CD14-positive monocyte (primary cell): ENCODE data around the gene GDA. TPM values are rescaled to one million over a fixed set of nuclear protein-coding genes. Genes with fewer than 3 reads are reported as not detected.

Experiments used
- DNase-seq, 3 donors: peaks; one replicate each; pipeline ENCODE4 v3.0.0-alpha.2; 2011 to 2022
- H2AFZ ChIP-seq: 2 replicates; pipeline ENCODE4 v1.6.0; 2012; ENCODE audit warnings: mild to moderate bottlenecking, low read depth, low read length, inconsistent platforms; ENCODE audit not compliant: insufficient read depth, poor library complexity, severe bottlenecking
- H3K27ac ChIP-seq, 2 donors: 1 replicate in 1 of 2; 2 replicates in 1 of 2; pipeline ENCODE4 v1.5.1; 2012 to 2013; ENCODE audit warnings: low read length in 2 of 2, control low read depth in 1 of 2, inconsistent platforms in 1 of 2, low read depth in 1 of 2, mild to moderate bottlenecking in 1 of 2
- H3K27me3 ChIP-seq, 2 donors: one replicate each; pipeline versions ENCODE4 v1.6.0 to v1.6.1; 2011 to 2013; ENCODE audit warnings: low read length in 2 of 2; ENCODE audit not compliant: control insufficient read depth in 2 of 2, insufficient read depth in 2 of 2
- H3K36me3 ChIP-seq, 2 donors: replicated peaks in 1 of 2; 1 replicate in 1 of 2; 2 replicates in 1 of 2; pipeline versions ENCODE4 v1.5.1 to v1.6.1; 2012 to 2013; ENCODE audit warnings: low read length in 2 of 2, control low read depth in 1 of 2, inconsistent platforms in 1 of 2, mild to moderate bottlenecking in 1 of 2; ENCODE audit not compliant: insufficient read depth in 2 of 2, control insufficient read depth in 1 of 2
- H3K4me1 ChIP-seq, 2 donors: 1 replicate in 1 of 2; 2 replicates in 1 of 2; pipeline versions ENCODE4 v1.5.1 to v1.6.1; 2012 to 2013; ENCODE audit warnings: low read length in 2 of 2, control low read depth in 1 of 2, inconsistent platforms in 1 of 2, mild to moderate bottlenecking in 1 of 2, moderate library complexity in 1 of 2; ENCODE audit not compliant: insufficient read depth in 2 of 2, control insufficient read depth in 1 of 2
- H3K4me2 ChIP-seq: replicated peaks from 2 replicates; pipeline ENCODE3; 2012; ENCODE audit warnings: low read length, moderate library complexity, mild to moderate bottlenecking; ENCODE audit not compliant: poor library complexity, severe bottlenecking; ENCODE audit errors: extremely low read depth
- H3K4me3 ChIP-seq, 3 experiments: fragments of 200-600 bp in 1 of 3; sonication (generic) in 1 of 3; replicated peaks in 1 of 3; 1 replicate in 2 of 3; 2 replicates in 1 of 3; pipeline ENCODE4 v1.5.1; 2011 to 2013; ENCODE audit warnings: low read length in 3 of 3, mild to moderate bottlenecking in 3 of 3, control low read depth in 2 of 3, low read depth in 2 of 3, inconsistent platforms in 1 of 3, moderate library complexity in 1 of 3
- H3K79me2 ChIP-seq: 2 replicates; pipeline ENCODE4 v1.6.0; 2012; ENCODE audit warnings: mild to moderate bottlenecking, control low read depth, inconsistent platforms, low read length, moderate library complexity; ENCODE audit not compliant: insufficient read depth
- H3K9ac ChIP-seq: 2 replicates; pipeline ENCODE4 v1.6.0; 2017; ENCODE audit warnings: low read length, mild to moderate bottlenecking; ENCODE audit not compliant: insufficient read depth, poor library complexity, severe bottlenecking
- H3K9me3 ChIP-seq, 2 donors: replicated peaks in 1 of 2; 1 replicate in 1 of 2; 2 replicates in 1 of 2; pipeline versions ENCODE4 v1.5.1 to v1.6.1; 2012 to 2013; ENCODE audit warnings: low read length in 2 of 2, control low read depth in 1 of 2; ENCODE audit not compliant: control insufficient read depth in 1 of 2, insufficient read depth in 1 of 2
- H4K20me1 ChIP-seq: 2 replicates; pipeline ENCODE4 v1.6.0; 2012; ENCODE audit warnings: mild to moderate bottlenecking, low read length, control low read depth, moderate library complexity; ENCODE audit not compliant: insufficient read depth
- H3K27ac Mint-ChIP-seq, 7 donors: one replicate each; pipeline ENCODE4 v1.8.0; 2020; ENCODE audit warnings: mild to moderate bottlenecking in 7 of 7, mixed read lengths in 7 of 7, moderate library complexity in 6 of 7, inconsistent platforms in 2 of 7
- H3K27me3 Mint-ChIP-seq, 3 donors: one replicate each; pipeline ENCODE4 v1.8.0; 2021 to 2022; ENCODE audit warnings: low read depth in 3 of 3, mild to moderate bottlenecking in 3 of 3, mixed read lengths in 3 of 3, moderate library complexity in 3 of 3, inconsistent platforms in 1 of 3
- H3K36me3 Mint-ChIP-seq, 2 donors: one replicate each; pipeline ENCODE4 v1.8.0; 2020; ENCODE audit warnings: mixed read lengths in 2 of 2, inconsistent platforms in 1 of 2, mild to moderate bottlenecking in 1 of 2
- H3K4me1 Mint-ChIP-seq: one replicate; pipeline ENCODE4 v1.8.0; 2020; ENCODE audit warnings: mild to moderate bottlenecking, mixed read lengths
- H3K4me3 Mint-ChIP-seq, 2 donors: one replicate each; pipeline ENCODE4 v1.8.0; 2020; ENCODE audit warnings: mild to moderate bottlenecking in 2 of 2, mixed read lengths in 2 of 2, moderate library complexity in 1 of 2
- H3K9me3 Mint-ChIP-seq, 7 donors: one replicate each; pipeline ENCODE4 v1.8.0; 2020 to 2022; ENCODE audit warnings: mixed read lengths in 7 of 7, mild to moderate bottlenecking in 6 of 7, moderate library complexity in 6 of 7, inconsistent platforms in 2 of 7
- CTCF ChIP-seq: fragments of 200-600 bp; IDR thresholded peaks from one replicate; pipeline ENCODE4 v1.8.0; 2022; ENCODE audit warnings: antibody characterized with exemption, mild to moderate bottlenecking
- WGBS: methylation state at CpG from one replicate; pipeline ENCODE4 v1.1.5; 2013; ENCODE audit warnings: missing lambda C conversion rate; ENCODE audit not compliant: insufficient coverage; 5-methylcytosine and 5-hydroxymethylcytosine counted together
- intact Hi-C, 2 donors: fragments of 100-400 bp; cut with micrococcal nuclease; formaldehyde crosslinking; loops; one replicate each; pipeline versions ENCODE4 v1.15.0 to v1.15.1; 2023
- polyA minus RNA-seq: library from RNA; depleted of rRNA, polyadenylated mRNA; stranded (reverse); fragments of >200 nt; gene quantifications from 2 replicates; pipeline ENCODE4 v1.2.3, GENCODE V29; 2012
- polyA plus RNA-seq, 3 donors: library from polyadenylated mRNA; depleted of rRNA in 1 of 3; unstranded in 2 of 3; stranded (reverse) in 1 of 3; fragments of 300-500 nt in 2 of 3; fragments of >200 nt in 1 of 3; fragmentation: Illumina TruSeq in 2 of 3; gene quantifications; 1 replicate in 2 of 3; 2 replicates in 1 of 3; pipeline ENCODE4 v1.2.3, GENCODE V29; 2012 to 2021
- total RNA-seq, 12 experiments: library from RNA in 1 of 12; stranded (reverse) in 1 of 12; fragments of 120-200 nt in 1 of 12; gene quantifications; one replicate each; pipeline ENCODE4 v1.2.4 and lab custom pipeline; 2013 to 2026; ENCODE audit warnings: mixed read lengths in 6 of 12, inconsistent platforms in 1 of 12

Gene GDA
- not detected for total RNA-seq (2013)
- polyA plus RNA-seq: not detected
- polyA minus RNA-seq: not detected in 2 replicates
- 0 to 2.4 (median 0.14) reads per million in 11 experiments for total RNA-seq (lab: John Stamatoyannopoulos, UW)

- intact Hi-C loops: no loop called here
- Mint-ChIP-seq H3K27ac (no peak within 1 kb of the TSS), H3K36me3 (no peaks in the 10 kb centered on the region), H3K9me3 (peaks cover 0 to 6% (median 5%) of the 10 kb centered on the region in 7 donors), H3K4me1 (peaks cover 9% of the 10 kb centered on the region), H3K4me3 (peak within 1 kb of the TSS; percentile 41 to 86), H3K27me3 (peaks cover 47 to 56% (median 48%) of the 10 kb centered on the region in 3 donors)
- no peaks in the 10 kb centered on the region for H4K20me1 ChIP-seq
- peaks cover 0 to 12% of the 10 kb centered on the region in 2 donors for H3K9me3 ChIP-seq
- no peak for TF ChIP-seq CTCF
- DNase-seq: no peak
- H3K27ac ChIP-seq: no peak within 1 kb of the TSS
- H3K4me2 ChIP-seq: peak within 1 kb of the TSS; percentile 32
- H3K4me3 ChIP-seq: no peak within 1 kb of the TSS
- 3% methylated on average over 69 of the region's 70 CpGs for WGBS
- peaks cover 38 to 52% of the 10 kb centered on the region in 2 donors for H3K27me3 ChIP-seq
- peak within 1 kb of the TSS; percentile 8 for H2AFZ ChIP-seq
- H3K36me3 ChIP-seq: no peaks in the 10 kb centered on the region
- no peaks in the 10 kb centered on the region for H3K79me2 ChIP-seq
- no peak within 1 kb of the TSS for H3K9ac ChIP-seq
- H3K4me1 ChIP-seq: peaks cover 5 to 7% of the 10 kb centered on the region in 2 donors
Measured at GRCh38 chr9:72149231-72149975, at the start of gene GDA. TSS of gene GDA (plus strand) at chr9:72149440. CDS start at chr9:72149560, 120 bp downstream.

GRCh38 chr9:72102520-72102919, 46.7 kb upstream of the GDA start:
- Histone ChIP-seq H3K4me3 (no peak overlapping the region), H4K20me1 (no peaks in the 10 kb centered on the region), H3K36me3 (no peaks in the 10 kb centered on the region), H3K4me2 (no peak overlapping the region), H3K27me3 (no peaks in the 10 kb centered on the region), H2AFZ (no peak overlapping the region), H3K4me1 (no peaks in the 10 kb centered on the region), H3K79me2 (no peaks in the 10 kb centered on the region), H3K27ac (no peak overlapping the region), H3K9ac (no peak overlapping the region), H3K9me3 (peaks cover 0 to 3% of the 10 kb centered on the region in 2 donors)
- intact Hi-C loops: no loop called here
- Mint-ChIP-seq H3K4me1 (no peaks in the 10 kb centered on the region), H3K36me3 (no peaks in the 10 kb centered on the region), H3K9me3 (peaks cover 2 to 14% (median 5%) of the 10 kb centered on the region in 7 donors), H3K4me3 (no peak overlapping the region), H3K27ac (no peak overlapping the region), H3K27me3 (peaks cover 2 to 5% (median 2%) of the 10 kb centered on the region in 3 donors)
- 93% methylated on average over 2 of the region's 2 CpGs for WGBS
- DNase-seq: no peak
- TF ChIP-seq CTCF: no peak
